Mucosa of gallbladder (tissue), 1 donor: ENCODE results near the gene DLG2. TPM values are rescaled to one million over a fixed set of nuclear protein-coding genes. Genes with fewer than 3 reads are reported as not detected.
"Not testable (repeated sequence)": the region's sequence is repeated elsewhere in the genome, so short reads cannot be mapped to it uniquely, and the experiment has no call there.

Source experiments
- DNase-seq: peaks from one replicate; pipeline ENCODE4 v3.0.0-alpha.2; 2020; ENCODE audit warnings: low spot score
- total RNA-seq: library from RNA; stranded (reverse); gene quantifications from one replicate; pipeline ENCODE4 v1.2.1, GENCODE V29; 2021
- donor health status: DM: no; HTN: no; CAD: no.

Gene DLG2
- total RNA-seq, 1 donor from 2014 or later = 4.4 TPM

DNA sequence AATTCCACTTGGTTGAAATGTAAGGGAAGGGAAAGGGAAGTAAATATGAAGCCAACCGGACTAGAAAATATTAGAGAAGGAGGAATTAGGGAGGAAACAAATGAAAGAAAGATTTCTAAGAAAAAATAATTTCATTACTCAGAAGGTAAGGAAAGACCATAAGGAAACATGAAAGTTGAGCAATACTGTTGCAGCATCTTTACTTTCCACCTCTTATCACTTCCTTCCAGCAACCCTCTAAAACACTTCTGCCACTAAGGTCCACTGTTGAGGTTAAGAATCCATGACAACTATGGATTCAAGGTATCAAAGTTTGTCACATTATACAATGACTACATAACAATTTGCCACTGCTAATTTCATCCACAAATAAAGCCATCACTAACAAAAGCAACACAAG lies 308.6 kb downstream of the DLG2 start:
- DNase-seq = no peak

DNA sequence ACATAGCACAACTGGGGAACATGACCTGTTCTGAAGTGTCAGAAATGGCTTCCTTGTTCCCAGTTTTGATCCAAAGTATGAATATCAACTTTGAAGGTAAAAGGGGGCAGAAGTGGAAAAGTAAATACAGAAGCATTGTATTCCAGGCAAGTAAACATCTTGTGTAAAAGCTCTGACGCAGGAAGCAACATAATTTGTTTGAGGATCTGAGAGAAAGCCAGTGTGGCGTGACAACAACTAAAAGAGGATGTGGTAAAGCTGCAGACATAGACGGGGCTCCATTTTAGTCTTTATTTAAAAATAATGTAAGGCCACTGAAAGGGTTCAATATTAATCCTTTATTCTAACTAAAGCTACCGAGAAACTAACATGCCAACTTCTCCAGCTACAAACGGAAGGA lies 310.2 kb downstream of the DLG2 start:
- DNase-seq = no peak

DNA sequence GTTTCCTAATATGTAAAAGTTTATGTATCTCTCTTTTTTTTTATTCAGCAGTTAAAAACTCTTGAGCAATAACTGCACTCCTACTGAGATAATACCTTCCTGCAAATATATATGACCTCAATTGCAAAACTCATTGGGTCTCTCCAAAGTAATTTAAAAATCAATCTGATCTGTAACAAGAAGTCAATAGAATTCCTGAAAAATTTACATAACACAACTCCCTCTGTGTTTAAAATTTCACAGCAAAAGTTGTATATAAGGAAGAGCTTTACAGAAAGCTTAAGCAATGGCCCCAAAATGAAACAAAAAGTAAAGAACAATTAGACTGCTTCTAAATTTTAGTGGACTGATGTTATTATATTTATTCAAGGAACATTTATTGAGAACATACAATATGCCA lies 313.4 kb downstream of the DLG2 start:
- no peak for DNase-seq

DNA sequence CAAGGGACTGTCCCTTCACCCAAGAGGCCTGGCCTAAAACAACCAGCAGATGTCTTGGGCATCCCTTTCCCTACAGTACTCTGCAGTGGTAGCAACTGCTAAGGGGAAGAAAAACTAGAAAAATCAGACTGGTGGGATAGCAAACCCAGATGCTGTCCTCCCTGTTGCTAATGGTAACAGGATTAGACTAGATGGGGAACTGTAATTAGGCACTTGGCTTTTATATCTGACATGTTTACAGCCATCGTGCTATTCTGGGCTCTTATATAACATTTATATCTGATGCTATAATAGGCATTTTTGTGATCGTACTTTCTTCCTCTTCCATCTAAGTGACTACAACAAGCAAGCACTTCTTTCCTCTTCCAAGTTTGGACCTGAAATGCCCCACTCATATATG lies 316.7 kb downstream of the DLG2 start:
- no peak for DNase-seq

DNA sequence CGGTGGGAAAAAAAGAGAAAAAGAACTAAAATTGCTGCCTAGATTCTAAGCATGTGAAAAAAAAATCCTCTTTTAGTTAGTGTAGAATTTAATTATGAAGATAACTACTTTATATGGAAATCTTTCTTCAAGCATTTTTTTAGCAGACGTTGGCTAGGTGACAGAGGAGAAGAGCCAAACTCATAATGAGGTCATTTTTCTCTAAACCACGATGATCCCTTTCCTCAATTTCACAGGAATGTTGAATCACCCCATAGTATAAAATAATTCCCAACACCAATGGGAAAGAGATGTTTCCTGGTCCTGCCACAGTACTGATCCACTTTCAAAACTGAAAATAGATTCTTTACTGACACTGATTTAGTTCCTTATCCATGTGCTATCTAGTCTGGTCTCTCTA lies 319.8 kb downstream of the DLG2 start:
- no peak for DNase-seq

DNA sequence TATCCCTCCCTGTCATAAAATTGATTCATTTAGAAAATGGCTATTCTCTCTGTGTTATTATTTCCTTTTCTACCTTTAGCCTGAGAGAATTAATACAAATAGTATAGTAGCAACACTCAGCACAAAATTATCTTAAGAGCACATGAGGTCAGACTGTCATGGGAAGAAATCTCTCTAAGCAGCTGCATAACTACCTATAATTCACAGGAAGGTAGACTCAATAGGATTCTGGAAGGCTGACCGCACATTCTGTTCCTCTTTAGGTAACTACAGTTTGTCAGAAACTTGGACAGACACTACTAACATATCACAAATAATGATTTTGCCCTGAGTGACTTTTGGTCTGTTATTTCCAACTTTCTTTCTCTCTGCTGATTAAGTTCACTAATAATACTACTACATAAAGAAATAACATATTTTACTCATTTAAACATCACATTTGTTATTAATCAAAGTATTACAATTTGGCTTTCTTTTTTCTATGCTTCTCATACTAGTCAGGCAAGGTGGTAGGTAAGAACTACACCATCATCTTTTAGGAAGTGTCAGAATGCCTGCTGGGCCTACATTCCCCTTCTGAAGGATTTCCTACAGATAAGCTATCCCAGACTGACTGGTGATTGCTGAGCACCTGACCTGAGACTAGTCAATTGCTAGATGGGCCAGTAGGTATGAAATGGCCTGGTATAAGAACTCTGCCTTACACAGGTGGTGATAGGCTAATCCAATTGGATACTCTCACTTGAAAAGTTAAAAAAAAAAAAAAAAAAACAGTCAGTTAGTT lies 325.1 kb downstream of the DLG2 start:
- no peak for DNase-seq

DNA sequence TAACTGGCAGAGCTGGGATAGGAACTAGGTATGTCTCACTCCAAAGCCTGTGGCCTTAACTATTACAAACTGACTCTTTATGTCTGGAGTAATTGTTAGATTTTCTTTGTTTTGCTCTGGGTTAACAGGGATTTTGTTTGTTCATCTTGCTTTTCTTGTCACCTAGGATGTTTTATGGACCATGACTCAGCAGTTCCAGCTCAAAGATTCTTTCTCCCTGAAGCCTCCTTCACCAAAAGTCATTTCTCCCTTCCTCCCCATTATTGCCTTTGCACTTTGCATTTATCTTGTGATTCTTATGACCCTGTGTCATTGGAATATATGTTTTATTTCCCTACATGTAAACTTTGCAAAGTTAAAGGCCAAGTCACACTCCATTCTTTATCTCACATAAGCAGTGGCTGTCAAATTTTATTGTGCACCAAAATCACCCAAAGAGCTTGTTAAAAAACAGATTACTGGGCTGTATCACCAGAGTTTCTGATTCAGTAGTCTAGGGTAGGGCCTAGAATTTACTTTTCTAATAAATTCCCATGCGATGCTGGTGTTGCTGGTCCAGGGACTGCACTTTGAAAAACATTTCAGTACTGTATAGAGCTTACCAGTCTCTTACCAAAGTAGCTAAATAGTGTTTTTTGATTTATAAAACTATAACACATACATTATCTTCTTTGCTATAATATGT lies 327.7 kb downstream of the DLG2 start:
- no peak for DNase-seq

DNA sequence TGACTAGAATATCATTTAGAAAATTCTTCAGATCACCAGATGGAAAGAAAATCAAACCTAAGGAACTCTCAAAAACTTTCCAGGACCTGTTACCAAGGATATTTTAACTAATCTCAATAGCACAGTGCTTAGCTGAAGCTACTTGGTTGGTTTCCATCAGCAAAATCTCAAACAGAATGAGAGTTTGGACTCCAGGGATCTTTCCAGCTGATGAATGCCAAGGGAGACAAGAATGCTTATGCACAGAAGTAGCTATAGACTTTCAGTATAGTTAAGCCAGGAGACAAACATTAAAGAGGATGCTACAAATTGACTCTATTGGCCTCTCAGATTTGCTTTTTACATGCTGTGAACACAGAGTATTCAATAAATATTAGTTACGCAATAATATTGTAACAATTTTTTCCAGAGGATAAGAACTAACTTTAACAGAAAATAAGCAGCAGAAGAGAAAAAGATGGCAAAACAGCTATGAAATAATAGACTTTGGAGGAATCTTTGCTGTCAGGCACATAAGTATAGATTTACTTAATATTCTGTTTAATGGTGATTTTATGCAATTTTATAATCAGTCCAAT lies 331.4 kb downstream of the DLG2 start:
- DNase-seq = no peak

DNA sequence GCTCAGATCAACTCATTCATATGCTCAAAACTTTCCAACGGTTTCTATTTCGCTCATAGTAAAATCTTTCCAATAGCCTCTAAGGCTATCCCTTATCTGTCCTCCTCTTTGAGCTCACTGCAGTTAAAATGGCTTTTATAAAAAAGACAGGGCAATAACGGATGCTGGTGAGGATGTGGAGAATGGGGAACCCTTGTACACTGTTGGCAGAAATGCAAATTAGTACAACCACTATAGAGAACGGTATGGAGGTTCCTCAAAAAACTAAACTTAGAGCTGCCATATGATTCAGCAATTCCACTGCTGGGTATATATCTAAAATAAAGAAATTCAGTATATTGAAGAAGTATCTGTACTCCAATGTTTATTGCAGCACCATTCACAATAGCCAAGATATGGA lies 345.6 kb downstream of the DLG2 start:
- DNase-seq = no peak

DNA sequence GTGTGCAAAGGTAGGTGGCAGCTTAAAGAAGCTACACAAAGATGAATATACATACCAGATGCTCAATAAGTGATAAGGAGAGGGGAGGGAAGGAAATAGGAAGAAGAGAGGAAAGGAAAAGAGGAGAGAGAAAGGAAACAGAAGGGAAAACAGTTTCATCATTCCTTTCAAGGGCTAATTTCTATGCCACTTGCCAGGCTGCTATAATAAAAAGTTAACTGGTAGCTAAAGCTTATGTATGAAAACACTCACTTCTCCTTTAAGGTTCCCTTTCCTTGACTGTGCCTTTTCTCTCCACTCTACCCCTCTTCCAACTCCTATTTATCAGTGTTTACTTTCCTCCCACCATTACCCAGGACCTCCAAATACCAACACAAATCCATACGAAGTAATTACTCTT lies 347.9 kb downstream of the DLG2 start:
- no peak for DNase-seq

DNA sequence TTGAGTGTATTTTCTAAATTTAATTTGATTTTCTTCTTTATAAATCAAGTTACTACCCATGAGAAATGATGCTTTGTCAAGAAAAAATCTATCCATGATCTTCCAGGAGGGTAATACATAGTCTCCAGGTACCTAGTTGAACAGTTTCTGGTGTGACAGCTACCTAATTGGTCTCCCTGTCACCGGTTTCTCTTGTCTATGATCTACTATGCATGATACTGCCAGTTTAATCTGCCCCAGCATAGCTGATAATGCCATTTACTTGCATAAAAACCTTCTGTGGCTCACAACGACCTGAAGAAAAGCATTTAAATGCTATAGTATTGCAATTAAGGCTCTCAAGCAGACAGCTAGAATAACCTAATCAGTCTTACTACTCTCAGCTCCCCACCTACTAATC lies 349.5 kb downstream of the DLG2 start:
- DNase-seq = no peak

DNA sequence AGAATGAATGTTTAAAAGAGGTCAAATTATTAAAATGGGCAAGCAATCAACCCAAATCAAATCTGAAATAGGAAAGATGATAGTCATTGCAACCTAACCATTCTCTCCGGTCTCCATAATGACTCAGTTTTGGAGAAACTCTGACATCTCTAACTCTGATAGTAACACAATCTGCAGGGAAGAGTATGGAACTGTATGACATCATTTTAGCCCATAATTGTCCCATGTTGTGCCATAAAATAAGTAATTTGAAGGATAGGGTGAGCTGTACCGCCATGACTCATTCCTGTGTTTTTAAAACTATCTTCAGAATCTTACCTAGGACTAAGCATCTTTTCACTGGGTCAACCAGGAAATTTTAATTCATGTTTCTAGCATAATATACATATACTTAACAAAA lies 350.8 kb downstream of the DLG2 start:
- no peak for DNase-seq

DNA sequence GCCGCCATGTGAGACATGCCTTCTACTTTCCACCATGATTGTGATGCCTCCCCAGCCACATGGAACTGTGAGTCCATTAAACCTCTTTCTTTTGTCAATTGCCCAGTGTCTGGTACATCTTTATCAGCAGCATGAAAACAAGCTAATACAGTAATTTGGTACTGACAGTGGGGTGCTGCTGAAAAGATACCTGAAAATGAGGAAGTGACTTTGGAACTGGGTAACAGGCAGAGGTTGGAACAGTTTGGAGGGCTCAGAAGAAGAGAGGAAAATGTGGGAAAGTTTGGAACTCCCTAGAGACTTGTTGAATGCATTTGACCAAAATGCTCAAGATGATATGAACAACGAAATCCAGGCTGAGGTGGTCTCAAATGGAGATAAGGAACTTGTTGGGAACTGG lies 356.8 kb downstream of the DLG2 start:
- not testable (repeated sequence) for DNase-seq

DNA sequence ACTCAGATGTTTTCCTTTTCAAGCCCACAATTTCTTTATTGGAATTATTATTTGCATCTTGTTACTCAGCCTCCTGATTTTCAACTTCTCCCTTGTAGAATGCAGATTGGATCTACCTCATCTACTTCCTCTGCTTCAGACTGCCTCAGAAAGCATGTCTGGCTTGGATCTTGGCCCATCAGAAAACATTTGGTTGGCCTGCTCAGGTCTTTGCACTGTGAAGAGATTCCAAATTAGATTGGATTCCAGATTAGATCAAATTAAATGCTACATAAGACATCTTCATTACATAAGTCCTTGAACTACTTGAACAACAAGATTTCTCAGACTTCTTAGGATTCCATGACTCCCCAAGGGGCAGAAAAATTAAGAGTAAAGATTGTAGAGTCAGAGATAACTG lies 358.0 kb downstream of the DLG2 start:
- DNase-seq = no peak

DNA sequence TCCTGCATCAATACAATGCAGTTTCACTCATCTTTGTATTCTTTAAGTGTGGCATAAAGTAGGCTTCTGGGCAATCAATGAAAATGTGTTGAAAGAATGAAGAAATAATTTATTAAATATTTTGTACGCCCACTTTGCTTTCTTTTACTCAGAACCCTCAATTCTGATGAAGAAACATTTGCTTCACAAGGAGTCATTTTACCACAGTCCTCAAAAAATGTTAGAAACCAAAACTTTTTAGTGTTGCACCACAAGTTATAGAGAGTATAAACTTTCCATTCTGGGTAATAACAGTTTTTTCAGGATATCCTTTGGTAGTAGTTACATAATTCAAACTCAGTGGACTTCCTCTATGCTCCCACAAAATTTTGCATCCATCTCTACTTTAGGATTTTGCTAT lies 360.5 kb downstream of the DLG2 start:
- no peak for DNase-seq

DNA sequence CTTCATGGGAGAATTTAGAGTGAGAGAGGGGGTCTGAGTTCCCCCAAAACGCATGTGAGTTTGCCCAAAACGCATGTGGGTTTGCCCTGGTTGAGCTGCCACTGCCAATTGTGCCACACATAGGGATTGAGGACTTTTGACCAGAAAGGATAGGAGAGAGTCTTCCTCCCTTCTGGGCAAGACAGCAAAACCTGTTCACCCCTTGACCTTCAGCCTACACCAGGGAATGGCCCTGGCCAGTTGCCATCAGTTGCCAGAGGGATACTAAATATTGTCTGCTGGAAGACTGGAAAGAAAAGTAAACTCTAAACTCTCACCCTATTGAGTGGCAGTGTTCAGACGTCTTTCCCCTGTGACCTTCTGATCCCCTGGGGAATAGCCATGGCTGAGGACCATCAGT lies 363.8 kb downstream of the DLG2 start:
- DNase-seq = no peak

DNA sequence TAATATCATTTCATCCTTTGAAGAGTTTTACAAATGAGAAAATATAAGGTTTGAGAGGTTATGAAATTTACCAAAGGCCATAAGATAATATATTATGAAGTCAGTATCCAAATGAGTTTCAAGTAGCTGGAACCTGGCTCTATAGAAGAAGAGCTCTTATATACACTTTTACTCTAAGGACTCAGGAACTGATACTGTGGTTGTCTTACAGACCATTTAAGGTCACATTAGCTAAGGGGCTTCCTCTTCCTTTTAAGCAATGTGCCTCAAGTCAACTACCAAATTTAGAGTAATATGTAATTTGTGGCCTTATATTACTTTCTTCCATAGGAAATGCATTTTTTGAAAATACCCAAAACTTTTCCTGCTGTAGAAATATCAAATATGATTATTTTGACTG lies 369.3 kb downstream of the DLG2 start:
- no peak for DNase-seq

DNA sequence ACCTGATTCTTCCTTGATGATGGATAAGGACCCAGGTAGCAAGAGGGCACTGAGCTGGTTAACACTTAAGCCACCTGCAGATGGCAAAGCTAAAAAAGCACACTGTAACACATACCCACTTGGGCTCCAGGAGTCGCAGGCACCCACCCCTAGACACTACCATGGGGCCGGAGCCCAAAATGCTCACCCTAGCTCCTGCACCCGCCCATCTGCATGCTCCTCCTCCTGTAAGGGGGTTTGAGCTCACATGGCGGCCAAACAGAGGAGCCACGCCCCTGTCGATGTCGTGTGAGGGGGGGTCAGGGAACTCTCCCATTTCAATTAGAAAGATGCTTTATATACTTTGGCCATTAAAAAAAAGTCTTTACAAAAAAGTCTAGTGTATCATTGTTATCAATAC lies 370.7 kb downstream of the DLG2 start:
- DNase-seq = no peak

DNA sequence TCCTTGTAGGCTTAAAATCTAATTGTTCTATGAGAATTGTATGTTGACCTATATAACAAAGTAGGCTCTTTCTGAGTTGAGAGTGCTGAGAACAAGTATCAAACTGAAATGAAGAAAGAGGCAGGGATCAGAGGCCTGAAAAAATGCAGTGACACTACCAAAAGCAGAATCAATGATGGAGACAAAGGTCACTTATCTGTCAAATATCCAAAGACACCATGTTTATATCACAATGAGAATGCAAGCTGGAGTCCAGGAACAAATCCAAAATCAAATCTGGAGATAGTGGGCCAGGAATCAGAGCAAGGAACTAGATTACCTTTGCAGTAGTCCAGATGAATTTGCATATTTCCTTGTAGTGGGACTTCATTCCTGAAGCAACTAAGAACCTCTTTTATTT lies 377.7 kb downstream of the DLG2 start:
- DNase-seq = no peak

DNA sequence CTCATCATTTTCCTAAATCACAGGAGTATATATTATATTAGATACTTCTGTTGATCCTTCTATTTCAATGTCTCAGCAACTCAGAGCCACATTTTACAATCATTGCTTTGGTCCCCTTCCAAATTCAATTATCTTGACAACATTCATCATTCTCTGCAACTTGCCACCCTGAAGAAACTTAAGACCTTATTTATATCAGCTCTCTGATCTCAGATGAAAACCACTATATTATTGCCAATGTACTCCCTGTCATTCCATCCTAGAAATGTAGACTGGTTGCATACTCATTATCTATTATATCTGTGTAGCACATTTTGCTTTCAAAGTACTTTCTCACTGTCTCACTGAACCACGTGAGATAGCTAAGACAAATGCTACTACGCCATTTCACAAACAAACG lies 379.3 kb downstream of the DLG2 start:
- no peak for DNase-seq

DNA sequence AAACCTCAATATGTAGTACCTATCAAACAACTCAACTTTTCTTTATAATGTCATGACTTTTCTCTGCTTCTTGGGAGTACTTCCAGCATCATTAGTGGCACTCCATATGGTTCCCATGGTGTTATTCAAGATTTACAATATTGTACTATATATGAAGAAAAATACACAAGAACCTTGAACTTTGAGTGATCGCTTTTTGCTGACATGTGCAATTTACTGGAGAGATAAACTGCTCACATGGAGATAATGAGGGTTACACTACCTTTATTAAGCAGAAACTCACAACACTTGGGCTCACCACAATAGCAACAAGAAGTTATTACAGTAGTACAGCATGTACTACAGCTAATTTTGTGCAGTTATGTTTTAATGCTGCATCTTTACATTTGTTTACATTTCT lies 388.2 kb downstream of the DLG2 start:
- DNase-seq = no peak

DNA sequence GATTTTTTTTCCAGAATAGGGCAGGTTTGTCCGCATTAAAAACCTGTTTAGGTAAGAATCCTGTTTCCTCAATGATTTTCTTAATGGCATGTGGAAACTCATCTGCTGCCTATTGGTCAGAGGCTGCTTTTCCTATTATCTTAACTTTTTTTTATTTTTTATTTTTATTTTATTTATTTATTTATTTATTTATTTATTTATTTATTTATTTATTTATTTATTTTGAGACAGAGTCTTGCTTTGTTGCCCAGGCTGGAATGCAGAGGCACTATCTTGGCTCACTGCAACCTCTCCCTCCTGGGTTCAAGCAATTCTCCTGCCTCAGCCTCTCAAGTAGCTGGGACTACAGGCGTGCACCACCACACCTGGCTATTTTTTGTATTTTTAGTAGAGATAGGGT lies 389.1 kb downstream of the DLG2 start:
- DNase-seq = not testable (repeated sequence)

DNA sequence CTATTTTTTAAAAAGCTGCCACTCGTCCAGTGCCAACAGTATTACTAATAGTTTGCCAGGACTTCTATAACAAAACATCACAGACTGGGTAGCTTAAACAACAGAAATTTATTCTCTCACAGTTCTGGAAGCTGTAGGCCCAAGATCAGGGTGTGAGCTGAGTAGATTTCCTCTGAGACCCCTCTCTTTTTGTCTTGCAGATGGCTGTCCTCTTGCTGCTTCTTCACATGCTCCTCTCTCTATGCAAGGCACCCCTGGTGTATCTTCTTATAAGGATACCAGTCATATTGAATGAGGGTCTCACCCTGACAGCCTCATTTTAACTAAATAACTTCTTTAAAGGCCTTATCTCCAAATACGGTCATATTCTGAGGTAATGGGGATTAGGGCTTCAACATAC lies 390.9 kb downstream of the DLG2 start:
- DNase-seq = no peak
